Glomerular endothelial cell (primary cell): ENCODE data around the gene PRDM16. TPM values are rescaled to one million over a fixed set of nuclear protein-coding genes. Genes with fewer than 3 reads are reported as not detected.

Experiments
- DNase-seq: peaks from one replicate; pipeline ENCODE4 v3.0.0-alpha.2; 2011; ENCODE audit warnings: low read depth, low spot score; ENCODE audit errors: extremely low read depth
- total RNA-seq: library from RNA; depleted of rRNA; stranded (reverse); fragments of >200 nt; gene quantifications from 2 replicates; pipeline ENCODE4 v1.2.3, GENCODE V29; 2015

Gene PRDM16
- total RNA-seq, 1 donor from 2014 or later, result 0.12 TPM

DNA sequence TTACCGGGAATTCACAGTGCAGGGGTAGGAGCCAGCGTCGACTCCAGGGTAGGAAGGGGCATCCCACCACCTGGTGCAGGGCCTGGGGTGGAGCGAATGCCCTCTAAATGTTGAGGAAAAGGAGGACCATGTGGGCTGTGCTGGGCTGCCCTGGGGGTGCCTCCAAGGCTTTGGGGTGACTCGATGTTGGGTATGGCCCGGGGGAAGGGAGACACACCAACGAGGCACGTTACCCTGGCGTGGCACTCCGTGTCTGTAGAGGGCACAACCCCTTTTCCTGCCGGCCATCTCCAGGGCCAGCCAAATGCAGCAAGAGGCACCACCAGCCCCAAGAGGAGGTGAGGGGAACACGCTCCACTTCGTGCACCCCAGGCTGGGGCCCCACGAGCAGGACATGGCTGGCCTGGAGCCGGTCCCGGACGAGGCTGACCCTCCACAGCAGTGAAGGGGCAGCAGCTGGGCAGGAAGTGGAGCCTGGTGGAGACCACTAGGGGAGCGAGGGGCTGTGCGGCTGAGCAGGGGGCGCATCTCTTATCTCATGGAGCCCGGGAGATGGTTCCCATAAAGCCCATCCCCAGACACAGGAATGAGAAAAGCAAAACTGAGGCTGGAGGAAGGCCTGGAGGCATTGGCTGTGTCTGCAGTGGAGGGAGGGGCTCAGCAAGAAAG is 36.5 kb upstream of the PRDM16 start:
- no peak for DNase-seq

DNA sequence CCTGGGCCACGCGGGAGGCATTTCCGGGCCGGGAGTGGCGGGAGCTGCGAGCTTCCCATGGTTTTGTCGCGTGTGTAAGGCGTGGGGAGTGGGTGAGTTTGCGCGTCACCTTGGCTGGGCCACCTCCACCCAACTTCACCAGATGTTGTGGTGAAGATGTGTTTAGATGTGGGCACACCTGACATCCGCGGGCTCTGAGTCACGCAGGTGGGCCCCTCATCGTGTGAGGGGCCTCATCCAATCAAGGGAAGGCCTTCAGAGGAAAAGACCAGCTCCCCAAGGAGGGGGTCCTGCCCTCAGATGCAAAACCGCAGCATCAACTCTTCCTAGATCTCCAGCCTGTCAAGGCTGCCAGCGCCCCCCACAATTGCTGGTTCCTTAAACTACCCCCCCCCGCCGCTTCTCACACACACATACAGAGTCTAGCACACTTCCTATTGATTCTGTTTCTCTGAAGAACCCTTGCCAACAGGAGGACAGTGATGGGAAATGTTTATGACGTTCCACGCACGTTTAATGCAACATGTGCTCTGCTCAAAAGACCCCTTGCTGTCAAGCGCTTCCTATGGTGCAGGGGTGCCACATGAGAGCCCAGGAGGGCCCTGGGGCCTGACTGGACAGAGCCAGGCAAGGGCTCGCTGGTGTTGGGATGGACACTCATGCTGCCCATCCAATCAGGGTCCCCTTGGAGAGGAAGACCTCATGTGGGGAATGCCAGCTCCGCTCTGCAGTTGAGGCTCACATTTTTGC is 35.8 kb upstream of the PRDM16 start:
- no peak for DNase-seq

DNA sequence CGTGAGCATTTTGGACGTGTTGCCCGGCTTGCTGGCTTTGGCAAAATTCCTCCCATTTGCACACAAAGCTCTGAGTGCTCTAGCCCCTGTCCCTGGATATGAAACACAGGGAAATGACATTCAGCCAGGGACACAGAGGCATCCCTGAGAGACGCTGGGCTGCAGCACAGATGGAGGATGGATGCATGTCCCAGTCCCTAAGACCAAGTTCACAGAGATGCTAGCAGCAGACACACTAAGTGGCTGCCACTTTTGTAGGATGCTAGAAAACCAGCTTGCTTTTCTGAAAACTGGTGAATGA is 35.3 kb upstream of the PRDM16 start:
- DNase-seq, result no peak

DNA sequence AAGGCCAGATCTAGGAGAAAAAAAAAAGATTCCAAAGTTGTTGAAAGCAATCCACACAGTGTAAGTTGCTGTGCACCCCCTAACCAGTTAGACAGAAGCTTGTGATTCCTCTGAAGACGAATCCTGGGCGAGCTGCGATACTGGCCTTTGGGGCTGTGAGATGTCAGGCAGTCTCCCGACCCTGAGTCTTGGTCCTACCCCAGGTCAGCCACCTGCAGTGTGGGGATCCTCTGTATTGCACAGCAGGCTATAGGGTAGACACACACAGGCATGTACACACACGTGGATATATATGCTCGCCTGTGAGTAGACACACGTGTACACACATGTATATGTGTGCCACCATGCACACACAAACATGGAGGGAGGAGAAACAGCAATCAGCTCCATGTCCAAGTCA is 34.8 kb upstream of the PRDM16 start:
- no peak for DNase-seq

DNA sequence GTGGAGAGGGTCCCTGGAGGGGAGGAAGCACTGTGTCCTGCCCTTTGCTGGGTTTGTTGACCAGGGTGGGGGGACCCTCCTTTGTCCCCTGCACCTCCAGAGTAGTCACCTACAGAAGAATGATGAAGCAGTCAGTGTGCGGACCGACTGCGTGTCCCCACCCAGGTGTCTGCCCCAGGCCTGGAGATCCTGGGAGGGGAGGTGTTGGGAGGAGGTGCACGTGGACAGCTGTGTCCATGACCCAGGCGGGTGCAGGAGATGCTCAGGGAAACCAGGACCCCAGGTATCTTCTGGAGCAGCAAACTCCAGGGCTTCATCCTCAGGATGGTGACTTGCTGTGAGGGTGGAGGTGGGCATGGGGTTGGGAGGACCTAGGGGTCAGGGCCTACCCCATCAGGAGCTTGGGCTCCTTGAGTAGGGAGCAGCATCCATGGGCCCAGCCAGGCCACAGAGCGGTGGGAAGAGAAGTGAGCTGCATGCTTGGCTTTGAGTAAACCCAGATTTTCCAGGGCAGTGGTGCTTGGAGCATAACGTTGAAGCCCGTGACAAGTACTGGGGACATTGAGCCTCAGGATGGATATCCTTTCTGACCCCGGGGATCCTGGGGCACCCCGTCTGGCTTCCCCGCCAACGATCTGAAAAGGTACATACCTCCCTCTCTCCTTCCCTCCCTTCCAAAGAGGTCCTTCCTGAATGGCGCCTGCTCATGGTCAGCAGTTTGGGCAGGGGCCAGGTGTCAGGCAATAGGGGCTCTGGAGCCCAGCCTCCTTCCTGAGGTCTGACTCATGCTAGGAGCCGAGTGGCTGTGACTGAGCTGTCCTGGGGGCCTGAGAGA is 34.1 kb upstream of the PRDM16 start:
- no peak for DNase-seq

DNA sequence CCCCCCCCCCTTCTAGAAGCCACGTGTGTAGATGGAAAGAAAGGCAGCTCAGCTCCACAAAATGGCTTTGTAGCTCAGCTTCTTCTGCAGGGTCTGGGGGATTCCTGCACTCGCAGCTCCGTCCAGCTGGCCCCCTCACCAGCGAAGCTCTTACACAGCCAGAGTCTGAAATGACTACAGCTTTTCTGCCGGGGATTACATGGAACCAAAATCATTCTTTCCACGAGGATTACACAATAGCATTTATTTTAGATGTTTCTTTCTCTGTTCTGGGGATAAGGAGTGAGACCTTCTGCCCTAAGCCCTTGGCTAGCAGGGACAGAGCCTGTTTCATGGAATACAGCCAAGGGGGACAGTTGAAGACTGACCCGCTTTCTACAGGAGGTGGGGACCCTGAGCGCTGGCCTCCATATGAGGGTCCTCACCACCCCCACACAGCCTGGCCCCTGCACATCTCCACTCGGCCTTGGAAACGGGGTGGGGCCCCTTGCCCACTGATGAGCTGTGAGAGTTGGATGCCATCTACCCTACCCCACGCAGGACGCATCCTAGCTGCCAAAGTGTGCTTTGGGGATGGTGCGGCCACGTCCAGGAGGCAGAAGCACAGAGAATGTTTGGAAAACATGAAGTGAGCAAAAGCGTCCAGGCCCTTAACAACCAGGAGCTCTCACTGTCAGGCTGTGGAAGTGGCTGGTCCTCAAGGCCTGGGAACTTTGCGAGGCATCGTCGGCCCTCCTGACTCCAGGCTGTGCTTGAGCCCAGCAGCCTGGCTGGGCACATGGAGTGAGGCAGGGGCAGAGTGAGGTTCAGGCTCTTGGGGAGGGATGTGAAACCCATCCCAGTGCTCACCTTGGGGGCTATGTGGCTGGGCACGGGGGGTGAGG is 33.2 kb upstream of the PRDM16 start:
- DNase-seq, result no peak

DNA sequence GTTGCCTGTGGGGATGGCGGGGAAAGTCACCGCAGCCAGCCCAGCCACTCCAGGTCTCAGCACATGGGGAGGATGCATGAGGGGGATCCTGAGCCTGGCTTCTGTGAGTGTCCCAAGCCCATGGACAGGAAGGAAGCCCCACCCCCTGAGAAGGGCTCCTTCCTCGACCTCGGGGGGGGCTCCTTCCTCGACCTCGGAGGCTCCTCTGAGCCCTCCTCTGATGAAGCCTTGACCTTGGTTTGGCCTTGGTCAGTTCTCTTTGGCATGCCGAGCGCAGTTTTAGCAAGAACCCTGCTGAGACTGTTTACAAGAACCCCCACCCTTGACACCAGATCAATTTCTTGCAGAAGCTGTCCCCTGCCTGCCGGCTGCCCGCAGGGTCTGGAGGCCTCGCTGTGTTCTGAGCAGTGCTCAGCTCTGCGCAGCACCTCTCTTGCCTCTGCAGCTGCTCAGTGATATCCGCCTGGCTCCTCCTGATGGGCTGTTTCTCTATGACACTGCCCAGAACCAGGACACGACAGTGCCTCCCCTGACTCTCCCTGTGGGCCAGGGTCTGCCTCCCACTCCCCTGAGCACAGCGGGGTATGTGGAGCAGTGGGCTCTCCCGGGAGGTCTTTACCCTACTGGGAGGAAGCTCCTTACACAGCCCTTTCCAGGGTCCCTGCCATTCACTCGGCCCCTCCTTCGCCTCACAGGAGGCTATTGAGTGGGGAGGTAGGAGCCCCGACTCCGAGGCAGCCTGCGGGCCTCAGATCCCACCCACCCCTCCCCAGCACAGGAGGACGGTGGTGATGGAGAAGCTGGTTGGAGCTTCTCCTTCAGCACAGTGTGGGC is 32.3 kb upstream of the PRDM16 start:
- DNase-seq, result no peak

DNA sequence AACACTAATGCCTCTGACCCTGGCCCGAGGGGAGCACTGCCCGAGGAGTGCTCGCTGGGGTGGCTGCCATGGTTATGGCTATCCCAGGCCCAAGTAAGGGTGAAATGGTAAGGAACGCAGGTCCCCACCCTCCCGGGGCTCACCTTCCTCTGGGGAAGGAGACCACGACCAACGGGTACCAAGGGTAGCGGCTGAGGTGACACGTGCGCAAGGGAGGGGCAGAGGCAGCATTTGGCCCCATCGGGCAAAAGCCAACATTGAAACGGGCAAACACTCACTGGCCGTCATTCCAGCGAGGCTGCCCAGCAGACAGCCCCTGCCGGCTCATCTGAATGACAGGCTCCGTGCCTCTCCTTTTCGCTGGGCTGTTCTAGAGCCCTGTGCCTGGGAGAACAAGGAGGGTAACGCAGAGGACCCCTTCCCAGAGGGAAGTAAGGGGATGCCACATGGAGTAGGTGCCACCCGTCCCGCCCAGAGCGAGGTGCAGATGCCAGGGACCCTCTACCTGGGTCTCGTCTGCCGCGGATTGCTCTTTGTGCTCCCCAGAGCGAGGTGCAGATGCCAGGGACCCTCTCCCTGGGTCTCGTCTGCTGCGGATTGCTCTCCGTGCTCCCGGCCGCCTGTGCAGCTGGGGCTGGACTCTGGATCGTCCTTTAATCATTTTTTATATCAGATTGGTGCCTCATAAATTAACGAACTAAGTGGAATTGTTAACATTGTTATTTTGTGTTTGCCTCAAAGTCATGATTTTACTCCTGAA is 31.5 kb upstream of the PRDM16 start:
- no peak for DNase-seq

DNA sequence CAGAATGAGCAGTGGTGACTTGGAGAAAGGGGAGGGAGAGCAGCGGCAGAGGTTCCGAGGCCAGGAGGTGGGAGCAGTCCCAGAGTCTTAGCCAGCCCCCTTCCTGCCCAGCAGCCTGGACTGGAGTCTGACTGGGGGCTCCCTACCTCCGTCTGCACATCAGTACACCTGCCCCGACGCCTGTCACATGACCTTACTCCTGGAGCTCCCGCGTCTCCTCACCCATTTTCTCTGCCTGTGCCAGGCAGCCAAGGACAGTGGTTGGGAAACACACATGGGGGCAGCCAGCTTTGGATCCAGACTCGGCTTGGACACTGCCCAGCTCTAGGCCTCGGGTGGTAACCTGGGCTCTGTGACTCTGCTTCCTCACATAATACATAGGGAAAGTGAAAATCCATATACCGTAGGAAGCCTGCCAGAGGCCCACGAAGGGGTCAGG is 30.9 kb upstream of the PRDM16 start:
- DNase-seq, result no peak

DNA sequence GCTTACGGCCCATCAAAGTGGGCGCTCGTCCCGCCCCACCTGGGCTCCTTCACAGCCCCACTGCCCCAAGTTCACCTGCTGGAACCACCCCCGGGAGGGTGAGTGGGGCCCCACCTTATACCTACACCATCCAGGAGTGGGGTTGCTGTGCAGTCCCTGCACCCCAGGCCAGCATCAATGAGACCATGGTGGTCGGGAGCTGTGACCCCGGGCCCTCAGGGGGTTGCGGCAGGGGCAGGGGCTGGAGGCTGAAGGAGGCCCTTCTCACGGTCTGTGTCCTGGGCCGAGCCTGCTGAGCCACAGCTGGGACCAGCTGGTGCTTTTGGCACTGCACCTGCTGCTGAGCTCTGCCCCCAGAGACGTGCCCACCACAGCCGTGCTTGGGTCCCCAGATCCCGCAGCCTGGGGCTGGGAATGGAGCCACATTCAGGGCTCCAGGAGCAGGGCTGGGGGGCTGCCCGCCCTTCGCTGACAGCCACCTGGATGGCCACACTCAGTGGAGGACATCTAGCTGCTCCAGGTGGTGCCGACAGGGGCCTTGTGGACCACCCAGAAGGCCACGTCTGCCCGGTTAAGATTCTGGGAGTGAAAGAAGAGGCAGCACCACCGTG is 30.3 kb upstream of the PRDM16 start:
- DNase-seq, result no peak

DNA sequence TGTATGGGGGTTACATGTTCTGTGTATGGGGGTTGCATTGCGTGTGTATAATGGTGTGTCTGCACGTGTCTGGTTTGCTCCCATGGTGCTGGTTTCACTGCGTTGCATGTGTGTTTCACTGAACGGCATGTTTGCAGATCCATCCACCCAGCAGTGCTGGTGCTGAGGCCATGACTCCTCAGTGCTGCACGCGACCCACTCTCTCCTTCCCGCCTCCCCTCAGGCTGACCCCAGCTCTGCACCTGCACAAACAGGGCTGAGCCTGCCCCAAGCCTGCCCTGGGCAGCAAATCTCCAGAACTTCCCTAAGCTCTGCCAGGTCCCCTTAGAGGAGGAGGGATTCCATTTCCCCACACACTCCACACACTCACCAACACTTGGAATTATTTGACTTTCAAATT is 29.0 kb upstream of the PRDM16 start:
- DNase-seq, result no peak

DNA sequence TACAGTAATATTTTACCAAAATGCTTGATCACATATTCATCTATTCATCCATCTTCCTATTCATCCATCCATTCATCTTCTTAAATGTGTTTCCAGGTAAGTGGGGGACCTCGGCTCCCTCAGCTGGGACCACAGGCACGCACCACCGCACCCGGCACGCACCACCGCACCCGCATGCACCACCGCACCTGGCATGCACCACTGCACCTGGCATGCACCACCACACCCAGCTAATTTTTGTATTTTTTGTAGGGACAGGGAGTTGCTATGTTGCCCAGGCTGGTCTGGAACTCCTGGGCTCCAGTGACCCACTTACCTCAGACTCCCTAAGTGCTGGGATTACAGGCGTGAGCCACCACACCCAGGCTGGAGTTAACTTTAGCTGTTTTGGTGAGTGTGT is 26.5 kb upstream of the PRDM16 start:
- no peak for DNase-seq

DNA sequence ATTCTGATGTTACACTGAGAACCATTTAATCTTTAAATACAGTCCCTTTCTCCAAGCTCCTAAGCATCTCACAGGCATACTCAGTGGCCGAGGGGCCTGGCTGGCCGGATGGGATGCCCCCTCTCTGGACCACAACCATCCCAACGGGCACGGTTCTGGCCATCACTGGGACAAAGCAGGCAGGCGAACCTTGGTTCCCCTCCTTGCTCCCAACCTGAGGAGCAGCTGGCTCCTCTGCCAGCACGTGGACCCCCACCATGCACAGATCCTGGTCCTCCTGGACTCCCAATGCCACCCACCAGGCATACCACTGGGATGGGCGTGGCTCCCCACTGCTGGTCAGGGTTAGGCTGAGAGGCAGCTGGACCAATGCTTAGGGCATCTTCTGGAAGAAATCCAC is 19.8 kb upstream of the PRDM16 start:
- no peak for DNase-seq

DNA sequence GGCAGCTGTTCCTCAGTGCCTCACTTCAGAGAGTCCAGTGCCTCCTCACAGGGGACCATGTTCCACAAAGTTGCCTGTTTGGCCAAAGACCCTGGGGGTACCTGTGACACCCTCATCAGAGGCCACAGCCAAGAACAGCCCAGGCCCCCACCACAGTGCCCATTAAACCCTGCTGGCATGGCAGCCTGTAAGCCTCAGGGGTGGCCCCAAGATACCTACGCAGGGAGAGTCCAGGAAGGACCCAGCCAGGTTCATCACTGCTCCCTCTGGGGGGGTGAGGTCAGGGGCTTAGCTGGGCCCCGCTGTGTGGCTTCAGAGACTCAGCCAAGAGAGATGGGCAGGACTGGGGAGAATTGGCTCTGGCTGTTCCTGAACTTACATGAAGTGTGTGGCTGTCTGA is 19.1 kb upstream of the PRDM16 start:
- no peak for DNase-seq

DNA sequence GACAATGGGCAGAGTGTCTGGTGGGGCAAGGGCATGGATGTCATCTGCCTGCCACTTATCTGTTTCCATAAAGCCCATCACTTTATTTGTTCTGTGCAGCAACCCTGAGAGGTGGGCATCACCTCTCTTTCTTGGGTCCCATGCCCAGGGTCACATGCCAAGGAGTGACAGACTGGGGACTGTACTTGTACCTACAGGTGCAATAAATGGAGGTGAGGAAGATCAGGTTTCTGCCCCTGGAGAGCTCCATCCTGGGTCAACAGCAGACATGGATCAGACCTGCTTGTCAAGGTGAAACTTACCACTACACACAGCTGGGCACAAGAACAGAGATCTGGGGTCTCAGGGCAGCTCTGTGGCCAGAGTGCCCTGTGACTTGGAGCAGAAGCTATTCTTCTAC is 18.4 kb upstream of the PRDM16 start:
- DNase-seq, result no peak

DNA sequence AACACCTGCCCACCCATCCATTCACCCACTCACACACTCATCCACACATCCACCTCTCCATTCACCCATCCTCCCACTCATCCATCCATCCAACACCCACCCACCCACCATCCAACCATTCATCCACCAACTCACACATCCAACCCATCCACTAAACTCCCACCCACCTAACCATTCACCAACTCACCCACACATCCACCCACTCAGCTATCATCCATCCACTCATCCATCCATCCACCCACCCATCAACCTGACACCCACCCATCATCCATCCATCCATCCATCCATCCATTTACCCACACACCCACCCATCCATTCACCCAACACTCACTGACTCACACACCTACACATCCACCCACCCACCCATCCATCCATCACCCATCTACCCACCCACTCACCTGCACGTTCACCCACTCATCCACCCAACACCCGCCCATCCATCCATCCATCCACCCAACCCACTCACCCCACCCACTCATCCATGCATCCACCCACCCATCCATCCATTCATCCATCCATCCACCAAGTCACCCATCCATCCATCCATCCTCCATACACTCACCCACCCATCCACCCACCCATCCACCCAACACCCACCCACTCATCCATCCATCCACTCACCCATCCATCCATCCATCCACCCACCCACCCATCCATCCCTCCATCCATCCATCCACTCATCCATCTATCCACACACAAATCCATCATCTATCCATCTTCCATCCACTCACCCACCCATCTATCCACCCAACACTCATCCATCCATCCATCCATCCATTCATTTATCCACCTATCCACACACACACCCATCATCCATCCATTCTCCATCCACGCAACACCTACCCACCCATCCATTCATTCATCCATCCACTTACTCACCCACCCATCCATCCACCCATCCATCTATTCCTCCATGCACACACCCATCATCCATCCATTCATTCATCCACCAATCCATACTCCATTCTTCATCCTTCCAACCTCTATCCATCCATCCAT is 17.4 kb upstream of the PRDM16 start:
- no peak for DNase-seq

DNA sequence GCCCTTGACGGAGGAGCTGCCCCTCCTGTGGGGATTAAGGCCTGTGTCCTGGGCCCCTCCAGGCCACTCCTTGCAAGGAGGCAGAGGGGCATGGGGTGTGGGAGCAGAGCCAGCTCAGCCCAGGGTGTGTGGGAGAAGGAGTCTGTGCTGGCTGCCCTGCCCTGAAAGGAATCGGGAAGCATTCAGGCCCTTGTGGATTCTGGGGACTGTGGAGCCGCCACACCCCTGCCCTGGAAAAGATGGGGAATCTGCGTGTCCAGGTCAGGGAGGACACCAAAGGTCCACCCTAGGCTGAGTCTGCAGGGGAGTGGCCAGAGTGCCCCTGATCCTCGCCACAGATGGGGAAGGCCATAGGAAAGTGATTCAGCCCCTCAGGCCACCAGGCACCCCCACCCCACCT is 16.5 kb upstream of the PRDM16 start:
- DNase-seq, result no peak
